CD14-positive monocyte (primary cell): Measurements from ENCODE around the gene PLEKHJ1. TPM values are rescaled to one million over a fixed set of nuclear protein-coding genes. Genes with fewer than 3 reads are reported as not detected.
A peak's percentile ranks its signal among the peaks of the same experiment; 100 is the strongest.

Source experiments
- DNase-seq, 3 donors: peaks; one replicate each; pipeline ENCODE4 v3.0.0-alpha.2; 2011 to 2022
- H2AFZ ChIP-seq: 2 replicates; pipeline ENCODE4 v1.6.0; 2012; ENCODE audit warnings: mild to moderate bottlenecking, low read depth, low read length, inconsistent platforms; ENCODE audit not compliant: insufficient read depth, poor library complexity, severe bottlenecking
- H3K27ac ChIP-seq, 2 donors: 1 replicate in 1 of 2; 2 replicates in 1 of 2; pipeline ENCODE4 v1.5.1; 2012 to 2013; ENCODE audit warnings: low read length in 2 of 2, control low read depth in 1 of 2, inconsistent platforms in 1 of 2, low read depth in 1 of 2, mild to moderate bottlenecking in 1 of 2
- H3K27me3 ChIP-seq, 2 donors: one replicate each; pipeline versions ENCODE4 v1.6.0 to v1.6.1; 2011 to 2013; ENCODE audit warnings: low read length in 2 of 2; ENCODE audit not compliant: control insufficient read depth in 2 of 2, insufficient read depth in 2 of 2
- H3K36me3 ChIP-seq, 2 donors: replicated peaks in 1 of 2; 1 replicate in 1 of 2; 2 replicates in 1 of 2; pipeline versions ENCODE4 v1.5.1 to v1.6.1; 2012 to 2013; ENCODE audit warnings: low read length in 2 of 2, control low read depth in 1 of 2, inconsistent platforms in 1 of 2, mild to moderate bottlenecking in 1 of 2; ENCODE audit not compliant: insufficient read depth in 2 of 2, control insufficient read depth in 1 of 2
- H3K4me1 ChIP-seq, 2 donors: 1 replicate in 1 of 2; 2 replicates in 1 of 2; pipeline versions ENCODE4 v1.5.1 to v1.6.1; 2012 to 2013; ENCODE audit warnings: low read length in 2 of 2, control low read depth in 1 of 2, inconsistent platforms in 1 of 2, mild to moderate bottlenecking in 1 of 2, moderate library complexity in 1 of 2; ENCODE audit not compliant: insufficient read depth in 2 of 2, control insufficient read depth in 1 of 2
- H3K4me2 ChIP-seq: replicated peaks from 2 replicates; pipeline ENCODE3; 2012; ENCODE audit warnings: low read length, moderate library complexity, mild to moderate bottlenecking; ENCODE audit not compliant: poor library complexity, severe bottlenecking; ENCODE audit errors: extremely low read depth
- H3K4me3 ChIP-seq, 3 experiments: fragments of 200-600 bp in 1 of 3; sonication (generic) in 1 of 3; replicated peaks in 1 of 3; 1 replicate in 2 of 3; 2 replicates in 1 of 3; pipeline ENCODE4 v1.5.1; 2011 to 2013; ENCODE audit warnings: low read length in 3 of 3, mild to moderate bottlenecking in 3 of 3, control low read depth in 2 of 3, low read depth in 2 of 3, inconsistent platforms in 1 of 3, moderate library complexity in 1 of 3
- H3K79me2 ChIP-seq: 2 replicates; pipeline ENCODE4 v1.6.0; 2012; ENCODE audit warnings: mild to moderate bottlenecking, control low read depth, inconsistent platforms, low read length, moderate library complexity; ENCODE audit not compliant: insufficient read depth
- H3K9ac ChIP-seq: 2 replicates; pipeline ENCODE4 v1.6.0; 2017; ENCODE audit warnings: low read length, mild to moderate bottlenecking; ENCODE audit not compliant: insufficient read depth, poor library complexity, severe bottlenecking
- H3K9me3 ChIP-seq, 2 donors: replicated peaks in 1 of 2; 1 replicate in 1 of 2; 2 replicates in 1 of 2; pipeline versions ENCODE4 v1.5.1 to v1.6.1; 2012 to 2013; ENCODE audit warnings: low read length in 2 of 2, control low read depth in 1 of 2; ENCODE audit not compliant: control insufficient read depth in 1 of 2, insufficient read depth in 1 of 2
- H4K20me1 ChIP-seq: 2 replicates; pipeline ENCODE4 v1.6.0; 2012; ENCODE audit warnings: mild to moderate bottlenecking, low read length, control low read depth, moderate library complexity; ENCODE audit not compliant: insufficient read depth
- H3K27ac Mint-ChIP-seq, 7 donors: one replicate each; pipeline ENCODE4 v1.8.0; 2020; ENCODE audit warnings: mild to moderate bottlenecking in 7 of 7, mixed read lengths in 7 of 7, moderate library complexity in 6 of 7, inconsistent platforms in 2 of 7
- H3K27me3 Mint-ChIP-seq, 3 donors: one replicate each; pipeline ENCODE4 v1.8.0; 2021 to 2022; ENCODE audit warnings: low read depth in 3 of 3, mild to moderate bottlenecking in 3 of 3, mixed read lengths in 3 of 3, moderate library complexity in 3 of 3, inconsistent platforms in 1 of 3
- H3K36me3 Mint-ChIP-seq, 2 donors: one replicate each; pipeline ENCODE4 v1.8.0; 2020; ENCODE audit warnings: mixed read lengths in 2 of 2, inconsistent platforms in 1 of 2, mild to moderate bottlenecking in 1 of 2
- H3K4me1 Mint-ChIP-seq: one replicate; pipeline ENCODE4 v1.8.0; 2020; ENCODE audit warnings: mild to moderate bottlenecking, mixed read lengths
- H3K4me3 Mint-ChIP-seq, 2 donors: one replicate each; pipeline ENCODE4 v1.8.0; 2020; ENCODE audit warnings: mild to moderate bottlenecking in 2 of 2, mixed read lengths in 2 of 2, moderate library complexity in 1 of 2
- H3K9me3 Mint-ChIP-seq, 7 donors: one replicate each; pipeline ENCODE4 v1.8.0; 2020 to 2022; ENCODE audit warnings: mixed read lengths in 7 of 7, mild to moderate bottlenecking in 6 of 7, moderate library complexity in 6 of 7, inconsistent platforms in 2 of 7
- CTCF ChIP-seq: fragments of 200-600 bp; IDR thresholded peaks from one replicate; pipeline ENCODE4 v1.8.0; 2022; ENCODE audit warnings: antibody characterized with exemption, mild to moderate bottlenecking
- WGBS: methylation state at CpG from one replicate; pipeline ENCODE4 v1.1.5; 2013; ENCODE audit warnings: missing lambda C conversion rate; ENCODE audit not compliant: insufficient coverage; 5-methylcytosine and 5-hydroxymethylcytosine counted together
- intact Hi-C, 2 donors: fragments of 100-400 bp; cut with micrococcal nuclease; formaldehyde crosslinking; loops; one replicate each; pipeline versions ENCODE4 v1.15.0 to v1.15.1; 2023
- polyA plus RNA-seq, 3 donors: library from polyadenylated mRNA; depleted of rRNA in 1 of 3; unstranded in 2 of 3; stranded (reverse) in 1 of 3; fragments of 300-500 nt in 2 of 3; fragments of >200 nt in 1 of 3; fragmentation: Illumina TruSeq in 2 of 3; gene quantifications; 1 replicate in 2 of 3; 2 replicates in 1 of 3; pipeline ENCODE4 v1.2.3, GENCODE V29; 2012 to 2021

Gene PLEKHJ1
- polyA plus RNA-seq, 3 donors = 62.1 to 90.0 (median 69.0) TPM

GRCh38 chr19:2227415-2228156, 8.5 kb downstream of the PLEKHJ1 start:
- H3K36me3 ChIP-seq = peaks cover 65 to 90% of the 10 kb centered on the region in 2 donors
- Mint-ChIP-seq H3K36me3 (peaks cover 53 to 80% of the 10 kb centered on the region in 2 donors), H3K27ac (peak overlapping the region in 1 of 7 donors; percentile 18), H3K27me3 (no peaks in the 10 kb centered on the region), H3K9me3 (peaks cover 0 to 3% (median 0%) of the 10 kb centered on the region in 7 donors), H3K4me1 (no peaks in the 10 kb centered on the region), H3K4me3 (no peak overlapping the region)
- no peaks in the 10 kb centered on the region for H3K27me3 ChIP-seq
- intact Hi-C loops = no loop called here
- 53% methylated on average over 49 of the region's 67 CpGs for WGBS
- no peak overlapping the region for H2AFZ ChIP-seq
- H3K9me3 ChIP-seq = no peaks in the 10 kb centered on the region
- H3K27ac ChIP-seq = no peak overlapping the region
- no peak overlapping the region for H3K9ac ChIP-seq
- peaks cover 0 to 10% of the 10 kb centered on the region in 2 donors for H3K4me1 ChIP-seq
- H3K4me3 ChIP-seq = no peak overlapping the region
- no peak for TF ChIP-seq CTCF
- H4K20me1 ChIP-seq = peaks cover 65% of the 10 kb centered on the region
- peaks cover 14% of the 10 kb centered on the region for H3K79me2 ChIP-seq
- DNase-seq = peak; percentile 55 to 60 (median 55)
- no peak overlapping the region for H3K4me2 ChIP-seq

GRCh38 chr19:2226840-2227360, 9.2 kb downstream of the PLEKHJ1 start:
- peaks cover 10% of the 10 kb centered on the region for H3K79me2 ChIP-seq
- H3K27me3 ChIP-seq = no peaks in the 10 kb centered on the region
- intact Hi-C loops = no loop called here
- H3K4me1 ChIP-seq = peaks cover 0 to 10% of the 10 kb centered on the region in 2 donors
- TF ChIP-seq CTCF = no peak
- H3K36me3 Mint-ChIP-seq = peaks cover 51 to 80% of the 10 kb centered on the region in 2 donors
- no peak overlapping the region for H3K27ac ChIP-seq
- H3K4me3 Mint-ChIP-seq = no peak overlapping the region
- H4K20me1 ChIP-seq = peaks cover 59% of the 10 kb centered on the region
- peaks cover 64 to 89% of the 10 kb centered on the region in 2 donors for H3K36me3 ChIP-seq
- peak overlapping the region in 2 of 7 donors; percentile 18 to 63 for H3K27ac Mint-ChIP-seq
- peaks cover 0 to 3% (median 0%) of the 10 kb centered on the region in 7 donors for H3K9me3 Mint-ChIP-seq
- WGBS = 96% methylated on average over 46 of the region's 53 CpGs
- H3K9ac ChIP-seq = no peak overlapping the region
- DNase-seq = no peak
- H2AFZ ChIP-seq = no peak overlapping the region
- no peak overlapping the region for H3K4me2 ChIP-seq
- H3K4me1 Mint-ChIP-seq = no peaks in the 10 kb centered on the region
- no peaks in the 10 kb centered on the region for H3K9me3 ChIP-seq
- H3K4me3 ChIP-seq = no peak overlapping the region
- no peaks in the 10 kb centered on the region for H3K27me3 Mint-ChIP-seq
